HTR-8/SVneo (cell line): ENCODE data around the gene SERHL2.
"Not testable (repeated sequence)": the region's sequence is repeated elsewhere in the genome, so short reads cannot be mapped to it uniquely, and the experiment has no call there.

ENCODE experiments used
- DNase-seq: peaks from one replicate; pipeline ENCODE4 v3.0.0; 2011; ENCODE audit warnings: low spot score, mixed read lengths; ENCODE audit not compliant: insufficient read length
- FAIRE-seq: peaks from 2 replicates; lab custom pipeline; 2011; peaks lifted over from hg19 to GRCh38; lab: Jason Lieb, UNC

Gene SERHL2

GRCh38 chr22:42567950-42568349, 14.2 kb downstream of the SERHL2 start:
- DNase-seq, FAIRE-seq: not testable (repeated sequence)

- FAIRE-seq, DNase-seq: not testable (repeated sequence)
Observed at GRCh38 chr22:42570580-42570979, 16.8 kb downstream of the SERHL2 start.

GRCh38 chr22:42571068-42571467, 17.3 kb downstream of the SERHL2 start:
- DNase-seq, FAIRE-seq: not testable (repeated sequence)

- peak; percentile 13 for FAIRE-seq
- DNase-seq = not testable (repeated sequence)
Observed at GRCh38 chr22:42574046-42574445, 20.3 kb downstream of the SERHL2 start.

- not testable (repeated sequence) for DNase-seq, FAIRE-seq
Observed at GRCh38 chr22:42574468-42574867, 20.7 kb downstream of the SERHL2 start.

- FAIRE-seq, DNase-seq: not testable (repeated sequence)
Observed at GRCh38 chr22:42575996-42576574, 22.3 kb downstream of the SERHL2 start.

GRCh38 chr22:42577141-42577540, 23.4 kb downstream of the SERHL2 start:
- DNase-seq, FAIRE-seq: not testable (repeated sequence)

GRCh38 chr22:42577623-42578240, 24.0 kb downstream of the SERHL2 start:
- FAIRE-seq (no peak), DNase-seq (no peak)

- FAIRE-seq, DNase-seq: not testable (repeated sequence)
Observed at GRCh38 chr22:42580040-42580439, 26.3 kb downstream of the SERHL2 start.

GRCh38 chr22:42581194-42581761, 27.5 kb downstream of the SERHL2 start:
- not testable (repeated sequence) for DNase-seq
- FAIRE-seq = peak; percentile 38

GRCh38 chr22:42581762-42582716, 28.3 kb downstream of the SERHL2 start:
- FAIRE-seq (peak; percentile 93), DNase-seq (peak; percentile 75)

GRCh38 chr22:42582987-42583386, 29.2 kb downstream of the SERHL2 start:
- DNase-seq = no peak
- no peak for FAIRE-seq

GRCh38 chr22:42584364-42584940, 30.7 kb downstream of the SERHL2 start:
- DNase-seq (no peak), FAIRE-seq (no peak)

GRCh38 chr22:42585096-42585495, 31.3 kb downstream of the SERHL2 start:
- no peak for DNase-seq
- no peak for FAIRE-seq

- no peak for FAIRE-seq
- DNase-seq = no peak
Observed at GRCh38 chr22:42586381-42586780, 32.6 kb downstream of the SERHL2 start.

- DNase-seq (no peak), FAIRE-seq (no peak)
Observed at GRCh38 chr22:42587588-42588175, 33.9 kb downstream of the SERHL2 start.

GRCh38 chr22:42591987-42592386, 38.2 kb downstream of the SERHL2 start:
- FAIRE-seq = no peak
- no peak for DNase-seq

- FAIRE-seq (no peak), DNase-seq (no peak)
Observed at GRCh38 chr22:42595434-42595833, 41.7 kb downstream of the SERHL2 start.

GRCh38 chr22:42596336-42596735, 42.6 kb downstream of the SERHL2 start:
- FAIRE-seq (no peak), DNase-seq (no peak)
